ENCODE data around the gene GOLGA5.

GOLGA5 gene

GRCh38 chr14:92792885-92793284 lies 1.2 kb upstream of the GOLGA5 start:
- DNase-seq (ENCODE audit: insufficient read length, low spot score) (no peak), FAIRE-seq (no peak)
- TF ChIP-seq PAX5 (IDR thresholded peaks at IDR 0.05; ENCODE audit: insufficient read depth, low read length, severe bottlenecking) (no peak), POLR2A (IDR thresholded peaks at IDR 0.05; ENCODE audit: low read depth, low read length) (no peak), TAF1 (IDR thresholded peaks at IDR 0.05; ENCODE audit: low read depth, low read length) (no peak), SPI1 (IDR thresholded peaks at IDR 0.05; ENCODE audit: low read depth, low read length) (no peak), POU2F2 (IDR thresholded peaks at IDR 0.05; ENCODE audit: low read depth, low read length) (no peak), POLR2AphosphoS5 (IDR thresholded peaks at IDR 0.05; ENCODE audit: low read depth, low read length) (no peak)

- no peak for FAIRE-seq
- DNase-seq (ENCODE audit: insufficient read length, low spot score): peak; percentile 9
- no peak for TF ChIP-seq TAF1 (IDR thresholded peaks at IDR 0.05; ENCODE audit: low read depth, low read length)
- TF ChIP-seq SPI1 (IDR thresholded peaks at IDR 0.05; ENCODE audit: low read depth, low read length): no peak
- TF ChIP-seq PAX5 (IDR thresholded peaks at IDR 0.05; ENCODE audit: insufficient read depth, low read length, severe bottlenecking): no peak
- no peak for TF ChIP-seq POLR2A (IDR thresholded peaks at IDR 0.05; ENCODE audit: low read depth, low read length)
- no peak for TF ChIP-seq POU2F2 (IDR thresholded peaks at IDR 0.05; ENCODE audit: low read depth, low read length)
- no peak for TF ChIP-seq POLR2AphosphoS5 (IDR thresholded peaks at IDR 0.05; ENCODE audit: low read depth, low read length)
These were observed 439 bp downstream of the GOLGA5 start for GRCh38 chr14:92794547-92794941.

- no peak for TF ChIP-seq PAX5 (IDR thresholded peaks at IDR 0.05; ENCODE audit: insufficient read depth, low read length, severe bottlenecking)
- no peak for TF ChIP-seq POU2F2 (IDR thresholded peaks at IDR 0.05; ENCODE audit: low read depth, low read length)
- TF ChIP-seq POLR2AphosphoS5 (IDR thresholded peaks at IDR 0.05; ENCODE audit: low read depth, low read length): no peak
- no peak for TF ChIP-seq TAF1 (IDR thresholded peaks at IDR 0.05; ENCODE audit: low read depth, low read length)
- no peak for TF ChIP-seq SPI1 (IDR thresholded peaks at IDR 0.05; ENCODE audit: low read depth, low read length)
- no peak for TF ChIP-seq POLR2A (IDR thresholded peaks at IDR 0.05; ENCODE audit: low read depth, low read length)
- no peak for DNase-seq (ENCODE audit: insufficient read length, low spot score)
- FAIRE-seq: no peak
These were observed 856 bp downstream of the GOLGA5 start for GRCh38 chr14:92794961-92795360.

- FAIRE-seq (no peak), DNase-seq (ENCODE audit: insufficient read length, low spot score) (no peak)
- no peak for TF ChIP-seq SPI1 (IDR thresholded peaks at IDR 0.05; ENCODE audit: low read depth, low read length)
- TF ChIP-seq POLR2AphosphoS5 (IDR thresholded peaks at IDR 0.05; ENCODE audit: low read depth, low read length): no peak
- TF ChIP-seq POU2F2 (IDR thresholded peaks at IDR 0.05; ENCODE audit: low read depth, low read length): no peak
- no peak for TF ChIP-seq TAF1 (IDR thresholded peaks at IDR 0.05; ENCODE audit: low read depth, low read length)
- no peak for TF ChIP-seq PAX5 (IDR thresholded peaks at IDR 0.05; ENCODE audit: insufficient read depth, low read length, severe bottlenecking)
These were observed 4.0 kb downstream of the GOLGA5 start for GRCh38 chr14:92797935-92798653.

- no peak for FAIRE-seq
- TF ChIP-seq TAF1 (IDR thresholded peaks at IDR 0.05; ENCODE audit: low read depth, low read length) (no peak), PAX5 (IDR thresholded peaks at IDR 0.05; ENCODE audit: insufficient read depth, low read length, severe bottlenecking) (no peak), POU2F2 (IDR thresholded peaks at IDR 0.05; ENCODE audit: low read depth, low read length) (no peak), POLR2A (IDR thresholded peaks at IDR 0.05; ENCODE audit: low read depth, low read length) (no peak), SPI1 (IDR thresholded peaks at IDR 0.05; ENCODE audit: low read depth, low read length) (no peak), POLR2AphosphoS5 (IDR thresholded peaks at IDR 0.05; ENCODE audit: low read depth, low read length) (no peak)
- no peak for DNase-seq (ENCODE audit: insufficient read length, low spot score)
These were observed 4.7 kb downstream of the GOLGA5 start for GRCh38 chr14:92798811-92799210.

GRCh38 chr14:92800012-92800411 lies 5.9 kb downstream of the GOLGA5 start:
- DNase-seq (ENCODE audit: insufficient read length, low spot score) (no peak), FAIRE-seq (peak; percentile 59)
- TF ChIP-seq POU2F2 (IDR thresholded peaks at IDR 0.05; ENCODE audit: low read depth, low read length): no peak
- TF ChIP-seq TAF1 (IDR thresholded peaks at IDR 0.05; ENCODE audit: low read depth, low read length): no peak
- TF ChIP-seq POLR2AphosphoS5 (IDR thresholded peaks at IDR 0.05; ENCODE audit: low read depth, low read length): no peak
- TF ChIP-seq SPI1 (IDR thresholded peaks at IDR 0.05; ENCODE audit: low read depth, low read length): no peak
- TF ChIP-seq PAX5 (IDR thresholded peaks at IDR 0.05; ENCODE audit: insufficient read depth, low read length, severe bottlenecking): no peak
- no peak for TF ChIP-seq POLR2A (IDR thresholded peaks at IDR 0.05; ENCODE audit: low read depth, low read length)

GRCh38 chr14:92800525-92800924 lies 6.4 kb downstream of the GOLGA5 start:
- DNase-seq (ENCODE audit: insufficient read length, low spot score) (no peak), FAIRE-seq (no peak)
- TF ChIP-seq POLR2AphosphoS5 (IDR thresholded peaks at IDR 0.05; ENCODE audit: low read depth, low read length): no peak
- TF ChIP-seq PAX5 (IDR thresholded peaks at IDR 0.05; ENCODE audit: insufficient read depth, low read length, severe bottlenecking): no peak
- TF ChIP-seq POLR2A (IDR thresholded peaks at IDR 0.05; ENCODE audit: low read depth, low read length): no peak
- TF ChIP-seq POU2F2 (IDR thresholded peaks at IDR 0.05; ENCODE audit: low read depth, low read length): no peak
- TF ChIP-seq TAF1 (IDR thresholded peaks at IDR 0.05; ENCODE audit: low read depth, low read length): no peak
- no peak for TF ChIP-seq SPI1 (IDR thresholded peaks at IDR 0.05; ENCODE audit: low read depth, low read length)

- DNase-seq (ENCODE audit: insufficient read length, low spot score): no peak
- no peak for FAIRE-seq
- TF ChIP-seq POLR2AphosphoS5 (IDR thresholded peaks at IDR 0.05; ENCODE audit: low read depth, low read length): no peak
- TF ChIP-seq TAF1 (IDR thresholded peaks at IDR 0.05; ENCODE audit: low read depth, low read length): no peak
- TF ChIP-seq SPI1 (IDR thresholded peaks at IDR 0.05; ENCODE audit: low read depth, low read length): no peak
- TF ChIP-seq POLR2A (IDR thresholded peaks at IDR 0.05; ENCODE audit: low read depth, low read length): no peak
- no peak for TF ChIP-seq PAX5 (IDR thresholded peaks at IDR 0.05; ENCODE audit: insufficient read depth, low read length, severe bottlenecking)
- no peak for TF ChIP-seq POU2F2 (IDR thresholded peaks at IDR 0.05; ENCODE audit: low read depth, low read length)
These were observed 7.8 kb downstream of the GOLGA5 start for GRCh38 chr14:92801917-92802316.

- FAIRE-seq (no peak), DNase-seq (ENCODE audit: insufficient read length, low spot score) (no peak)
- TF ChIP-seq POLR2A (IDR thresholded peaks at IDR 0.05; ENCODE audit: low read depth, low read length) (no peak), POU2F2 (IDR thresholded peaks at IDR 0.05; ENCODE audit: low read depth, low read length) (no peak), PAX5 (IDR thresholded peaks at IDR 0.05; ENCODE audit: insufficient read depth, low read length, severe bottlenecking) (no peak), POLR2AphosphoS5 (IDR thresholded peaks at IDR 0.05; ENCODE audit: low read depth, low read length) (no peak), TAF1 (IDR thresholded peaks at IDR 0.05; ENCODE audit: low read depth, low read length) (no peak), SPI1 (IDR thresholded peaks at IDR 0.05; ENCODE audit: low read depth, low read length) (no peak)
These were observed 8.6 kb downstream of the GOLGA5 start for GRCh38 chr14:92802678-92803077.

Measured in GM12891 (cell line).